DMS153 treated with DMSO at 0.1 percent for 48 hours (cell line): ENCODE data around the gene SLC45A3.

Experiments used
- DNase-seq: peaks from one replicate; lab custom pipeline; 2025; ENCODE audit not compliant: unreplicated experiment; lab: John Stamatoyannopoulos, UW

The SLC45A3 gene

DNA sequence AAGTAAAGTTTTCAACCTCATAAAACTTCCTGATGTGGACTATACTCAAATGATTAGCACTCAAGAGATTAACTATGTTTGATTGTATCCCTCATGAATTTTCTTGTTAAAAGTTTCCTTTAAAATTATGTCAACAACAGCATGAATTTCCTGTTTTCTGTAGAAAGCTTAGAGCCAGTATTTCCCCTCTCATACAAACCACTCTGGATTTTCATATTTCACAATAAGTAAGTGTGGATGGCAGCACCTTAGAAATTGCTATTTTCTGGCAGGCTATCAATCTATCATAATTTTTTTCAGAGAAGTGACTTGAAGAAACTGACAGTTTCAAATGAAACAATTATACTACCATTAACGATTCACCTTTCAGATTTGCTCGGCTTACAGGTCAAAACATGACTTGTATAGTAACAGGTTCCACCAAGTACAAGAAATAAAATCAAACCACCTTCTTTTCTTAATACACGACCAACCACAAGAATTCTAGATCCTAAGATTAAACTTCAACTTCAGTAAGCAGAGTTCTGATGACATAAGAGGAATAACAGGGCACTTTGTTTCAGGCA is 69.3 kb downstream of the SLC45A3 start:
- no peak for DNase-seq

DNA sequence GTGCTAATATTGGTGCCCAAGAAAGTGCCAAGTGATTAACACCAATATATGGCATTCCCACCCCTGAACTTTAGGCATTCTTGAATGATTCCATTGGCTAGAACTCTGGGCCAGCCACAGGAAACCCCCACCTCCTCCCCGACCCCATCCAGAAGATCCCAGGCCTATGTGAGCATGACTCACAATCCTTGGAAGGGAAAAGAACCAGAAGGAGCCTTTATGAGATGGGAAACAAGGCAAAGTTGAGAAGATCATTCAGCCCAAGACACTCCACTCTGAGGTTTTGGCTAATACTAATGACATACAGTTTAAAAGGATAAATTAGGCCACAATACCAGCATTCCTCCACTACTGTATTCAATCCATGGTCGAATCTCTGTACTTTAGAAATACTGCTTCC is 70.3 kb downstream of the SLC45A3 start:
- DNase-seq = no peak
